A549 (cell line): ENCODE results near the gene DDB1. TPM values are rescaled to one million over a fixed set of nuclear protein-coding genes. Genes with fewer than 3 reads are reported as not detected.

ENCODE experiments used
- ATAC-seq, 2 experiments: fragments of 200-7000 bp in 1 of 2; fragments of >200 bp in 1 of 2; cut with Nextera tagmentation in 1 of 2; cut with Tn5 transposase in 1 of 2; 3 replicates each; pipeline versions ENCODE4 v1.8.0 to v1.9.1; 2018 to 2020; ENCODE audit warnings: mild to moderate bottlenecking in 1 of 2, moderate library complexity in 1 of 2
- CTCF ChIA-PET: fragments of 300-600 bp; sonication (Branson Sonifier 250); formaldehyde crosslinking; extraction: SDS; loops from one replicate; lab custom pipeline; 2021; ENCODE audit warnings: antibody characterized with exemption, inconsistent platforms; lab: Yijun Ruan, JAX
- POLR2A ChIA-PET: fragments of 350-600 bp; formaldehyde crosslinking; extraction: SDS; loops from one replicate; lab custom pipeline; 2021; ENCODE audit warnings: antibody characterized with exemption, inconsistent platforms; lab: Yijun Ruan, JAX
- DNase-seq, 2 experiments: peaks; one replicate each; pipeline versions ENCODE4 v3.0.0 to v3.0.0-alpha.2; 2011 to 2016; ENCODE audit warnings: low read depth in 1 of 2, low spot score in 1 of 2
- FAIRE-seq: peaks from 2 replicates; lab custom pipeline; 2011; peaks lifted over from hg19 to GRCh38; lab: Jason Lieb, UNC
- H3K27ac ChIP-seq, 2 experiments: fragments of >200 bp; sonication (Bioruptor Twin); formaldehyde crosslinking; 3 replicates each; pipeline ENCODE4 v1.5.1; 2016 to 2017
- H3K4me1 ChIP-seq: fragments of >200 bp; sonication (Bioruptor Twin); formaldehyde crosslinking; 3 replicates; pipeline ENCODE4 v1.6.1; 2016
- H3K4me2 ChIP-seq: fragments of >200 bp; sonication (Bioruptor Twin); formaldehyde crosslinking; 3 replicates; pipeline ENCODE4 v1.6.1; 2016
- H3K4me3 ChIP-seq: fragments of >200 bp; sonication (Bioruptor Twin); formaldehyde crosslinking; 3 replicates; pipeline ENCODE4 v1.5.1; 2016
- H3K9me3 ChIP-seq: fragments of >200 bp; sonication (Bioruptor Twin); formaldehyde crosslinking; 3 replicates; pipeline ENCODE4 v1.6.1; 2016
- BCL3 ChIP-seq: fragments of >200 bp; sonication (Bioruptor Twin); formaldehyde crosslinking; IDR thresholded peaks from 3 replicates; pipeline ENCODE4 v1.6.1; 2016
- BHLHE40 ChIP-seq: IDR thresholded peaks from 2 replicates; pipeline ENCODE4 v1.6.1; 2012; ENCODE audit warnings: low read depth, low read length, inconsistent platforms
- CEBPB ChIP-seq, 2 experiments: fragments of >200 bp in 1 of 2; sonication (Bioruptor Twin) in 1 of 2; formaldehyde crosslinking in 1 of 2; IDR thresholded peaks; 2 replicates each; pipeline ENCODE4 v1.6.1; 2012 to 2016
- CHD4 ChIP-seq: fragments of 200-600 bp; sonication (generic); IDR thresholded peaks from 2 replicates; pipeline ENCODE4 v1.6.1; 2016; ENCODE audit warnings: antibody characterized with exemption, mild to moderate bottlenecking, borderline replicate concordance
- EP300 ChIP-seq, 2 experiments: fragments of >200 bp; sonication (Bioruptor Twin); formaldehyde crosslinking; IDR thresholded peaks; 2 replicates in 1 of 2; 3 replicates in 1 of 2; pipeline ENCODE4 v1.6.1; 2016 to 2017
- ESRRA ChIP-seq: fragments of 150-350 bp; IDR thresholded peaks from 2 replicates; pipeline ENCODE4 v1.6.1; 2014; ENCODE audit warnings: mild to moderate bottlenecking, low read length, borderline replicate concordance
- FOSB ChIP-seq: fragments of 250-450 bp; sonication (Bioruptor Pico); IDR thresholded peaks from 2 replicates; pipeline ENCODE4 v1.5.0; 2020; ENCODE audit warnings: mild to moderate bottlenecking, moderate library complexity
- FOSL2 ChIP-seq, 2 experiments: fragments of 450-650 bp in 1 of 2; fragments of >200 bp in 1 of 2; sonication (Bioruptor Twin) in 1 of 2; formaldehyde crosslinking; IDR thresholded peaks; 2 replicates each; pipeline versions ENCODE4 v1.5.0 to v1.6.1; 2016 to 2020; ENCODE audit warnings: mild to moderate bottlenecking in 1 of 2, moderate library complexity in 1 of 2
- HDAC2 ChIP-seq: fragments of 200-600 bp; sonication (generic); IDR thresholded peaks from 2 replicates; pipeline ENCODE4 v1.6.1; 2016
- HOXA7 ChIP-seq: fragments of 250-450 bp; sonication (Bioruptor Pico); IDR thresholded peaks from 2 replicates; pipeline ENCODE4 v1.5.0; 2020; ENCODE audit warnings: mild to moderate bottlenecking, moderate library complexity
- JUNB ChIP-seq: fragments of >200 bp; sonication (Bioruptor Twin); formaldehyde crosslinking; IDR thresholded peaks from 2 replicates; pipeline ENCODE4 v1.6.1; 2016
- MAFK ChIP-seq: fragments of 450-650 bp; IDR thresholded peaks from 2 replicates; pipeline ENCODE4 v1.6.1; 2014; ENCODE audit not compliant: partially characterized antibody
- POLR2A ChIP-seq: IDR thresholded peaks from 2 replicates; pipeline ENCODE4 v1.6.1; 2012; ENCODE audit warnings: mild to moderate bottlenecking, low read length
- POLR2AphosphoS2 ChIP-seq: conservative IDR thresholded peaks from 2 replicates; pipeline ENCODE4 v1.6.1; 2012; ENCODE audit warnings: low read length, improper control_type of control experiment, inconsistent platforms
- RFX5 ChIP-seq: fragments of 450-650 bp; IDR thresholded peaks from 2 replicates; pipeline ENCODE4 v1.7.1; 2014; ENCODE audit warnings: antibody characterized with exemption, mild to moderate bottlenecking, moderate library complexity
- RNF2 ChIP-seq: fragments of 200-600 bp; sonication (generic); IDR thresholded peaks from 2 replicates; pipeline ENCODE4 v1.6.1; 2016; ENCODE audit warnings: low read depth, mild to moderate bottlenecking, antibody characterized with exemption, moderate library complexity, borderline replicate concordance
- SMC3 ChIP-seq: fragments of >200 bp; sonication (Bioruptor Twin); formaldehyde crosslinking; IDR thresholded peaks from 3 replicates; pipeline ENCODE4 v1.6.1; 2018; ENCODE audit warnings: inconsistent platforms
- TFCP2L1 ChIP-seq: fragments of 250-450 bp; sonication (Bioruptor Pico); IDR thresholded peaks from 2 replicates; pipeline ENCODE4 v1.5.0; 2021; ENCODE audit warnings: mild to moderate bottlenecking
- ZC3H11A ChIP-seq: fragments of 450-650 bp; IDR thresholded peaks from 2 replicates; pipeline ENCODE4 v1.6.1; 2014; ENCODE audit warnings: antibody characterized with exemption, mild to moderate bottlenecking
- ZNF302 ChIP-seq: fragments of 250-450 bp; sonication (Bioruptor Pico); IDR thresholded peaks from 2 replicates; pipeline ENCODE4 v1.9.0; 2021; ENCODE audit warnings: inconsistent platforms, mild to moderate bottlenecking, moderate library complexity
- ZSCAN20 ChIP-seq: fragments of 250-450 bp; sonication (Bioruptor Pico); IDR thresholded peaks from 2 replicates; pipeline ENCODE4 v1.8.0; 2022; ENCODE audit warnings: mild to moderate bottlenecking, moderate library complexity
- WGBS: methylation state at CpG from one replicate; pipeline ENCODE4 v1.1.6; 2017; ENCODE audit errors: missing lambda C conversion rate; 5-methylcytosine and 5-hydroxymethylcytosine counted together
- polyA plus RNA-seq, 4 experiments: library from polyadenylated mRNA; depleted of rRNA in 3 of 4; stranded (reverse); fragments of >200 nt; fragmentation: RNase III in 1 of 4; extraction: RNeasy Plus Mini Kit Qiagen cat#74134 plus additional on column Dnase treatment in 1 of 4; gene quantifications; 2 replicates in 3 of 4; 3 replicates in 1 of 4; pipeline ENCODE4 v1.2.3, GENCODE V29; 2011 to 2017
- TF ChIP-seq, protein P1 (sequence below): fragments of >200 bp; sonication (Bioruptor Twin); formaldehyde crosslinking; IDR thresholded peaks from 2 replicates; pipeline ENCODE4 v1.6.1; 2016
- TF ChIP-seq, protein P2 (sequence below): fragments of 200-600 bp; sonication (generic); IDR thresholded peaks from 2 replicates; pipeline ENCODE4 v1.6.1; 2016; ENCODE audit warnings: antibody characterized with exemption, mild to moderate bottlenecking, moderate library complexity

Gene DDB1
- polyA plus RNA-seq, 2 of the 4 experiments (the other 2 are of a cell fraction): 149 to 222 TPM

GRCh38 chr11:61368646-61369045 lies 35.7 kb upstream of the DDB1 start:
- no peak for ATAC-seq
- no peak for DNase-seq
- no peak overlapping the region for H3K27ac ChIP-seq
- no peak overlapping the region for H3K4me3 ChIP-seq
- FAIRE-seq: no peak
- TF ChIP-seq BCL3: no peak
- TF ChIP-seq ESRRA: no peak
- TF ChIP-seq BHLHE40: no peak
- no peak for TF ChIP-seq ZSCAN20 (CRISPR knock-in tag)
- no peak for TF ChIP-seq ZNF302
- no peak for TF ChIP-seq RNF2
- no peak for TF ChIP-seq FOSL2 (IDR thresholded peaks at IDR 0.05)
- TF ChIP-seq FOSL2 (CRISPR knock-in tag; IDR thresholded peaks at IDR 0.05): no peak
- no peak for TF ChIP-seq CHD4
- TF ChIP-seq TFCP2L1 (CRISPR knock-in tag): no peak
- TF ChIP-seq MAFK: no peak
- no peak for TF ChIP-seq POLR2AphosphoS2
- TF ChIP-seq, protein P1, sequence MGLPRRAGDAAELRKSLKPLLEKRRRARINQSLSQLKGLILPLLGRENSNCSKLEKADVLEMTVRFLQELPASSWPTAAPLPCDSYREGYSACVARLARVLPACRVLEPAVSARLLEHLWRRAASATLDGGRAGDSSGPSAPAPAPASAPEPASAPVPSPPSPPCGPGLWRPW: no peak
- TF ChIP-seq RFX5: no peak
- no peak for TF ChIP-seq JUNB
- TF ChIP-seq HOXA7 (CRISPR knock-in tag): no peak
- no peak for TF ChIP-seq FOSB (CRISPR knock-in tag)
- ChIA-PET CTCF (interaction anchor here (1.3 to 33.1 kb wide), 3 partner anchors 17 to 78 kb away, joined by 4 to 521 read pairs (median 368); partner anchors contain the start of genes DDB1, TKFC and TMEM216), POLR2A (no interaction called here)
- H3K9me3 ChIP-seq: 0 out of 3 replicates have a peak, but pooled peaks cover 2% of the 10 kb centered on the region
- peaks cover 2% of the 10 kb centered on the region; the same call in 2 of the 3 replicates for H3K4me1 ChIP-seq
- H3K4me2 ChIP-seq: no peak overlapping the region
- 95% methylated on average over 7 of the region's 7 CpGs for WGBS

DNA sequence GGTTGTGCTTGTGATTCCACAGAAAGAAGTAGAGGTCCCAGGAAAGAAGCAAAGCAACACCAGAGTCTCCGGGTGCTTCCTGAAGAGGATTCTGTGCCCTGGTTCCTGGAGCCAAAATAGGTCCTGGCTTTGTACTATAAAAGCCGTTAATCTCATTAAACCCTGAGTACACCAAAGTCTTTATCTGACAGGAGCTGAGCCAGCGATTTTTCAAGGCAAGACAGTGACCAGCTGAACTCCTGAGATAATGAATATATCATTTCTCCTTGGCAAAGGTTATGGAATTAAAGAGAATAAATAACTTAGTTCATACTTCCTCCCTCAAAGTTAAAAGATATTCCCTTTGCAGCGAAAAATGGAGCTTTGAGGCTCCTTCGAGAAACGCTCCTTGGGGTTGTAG lies 34.5 kb upstream of the DDB1 start:
- no peak for TF ChIP-seq CEBPB (IDR thresholded peaks at IDR 0.05)
- TF ChIP-seq MAFK: peak; percentile 54
- DNase-seq (no peak), ATAC-seq (no peak), FAIRE-seq (no peak)
- Histone ChIP-seq H3K4me2 (no peak overlapping the region), H3K4me3 (no peak overlapping the region), H3K9me3 (0 out of 3 replicates have a peak, but pooled peaks cover under 1% of the 10 kb centered on the region), H3K4me1 (peaks cover 7% of the 10 kb centered on the region; the same call in 2 of the 3 replicates), H3K27ac (no peak overlapping the region)
- WGBS: 94% methylated on average over 6 of the region's 6 CpGs
- POLR2A ChIA-PET: interaction anchor here (1.7 kb wide), 1 partner anchor 7 kb away, joined by 13 read pairs; no protein-coding TSS in a partner anchor
- CTCF ChIA-PET: interaction anchor here (1.5 to 33.1 kb wide), 3 partner anchors 10 to 29 kb away, joined by 4 to 521 read pairs (median 368); partner anchors contain the start of genes DDB1, TKFC and TMEM216

DNA sequence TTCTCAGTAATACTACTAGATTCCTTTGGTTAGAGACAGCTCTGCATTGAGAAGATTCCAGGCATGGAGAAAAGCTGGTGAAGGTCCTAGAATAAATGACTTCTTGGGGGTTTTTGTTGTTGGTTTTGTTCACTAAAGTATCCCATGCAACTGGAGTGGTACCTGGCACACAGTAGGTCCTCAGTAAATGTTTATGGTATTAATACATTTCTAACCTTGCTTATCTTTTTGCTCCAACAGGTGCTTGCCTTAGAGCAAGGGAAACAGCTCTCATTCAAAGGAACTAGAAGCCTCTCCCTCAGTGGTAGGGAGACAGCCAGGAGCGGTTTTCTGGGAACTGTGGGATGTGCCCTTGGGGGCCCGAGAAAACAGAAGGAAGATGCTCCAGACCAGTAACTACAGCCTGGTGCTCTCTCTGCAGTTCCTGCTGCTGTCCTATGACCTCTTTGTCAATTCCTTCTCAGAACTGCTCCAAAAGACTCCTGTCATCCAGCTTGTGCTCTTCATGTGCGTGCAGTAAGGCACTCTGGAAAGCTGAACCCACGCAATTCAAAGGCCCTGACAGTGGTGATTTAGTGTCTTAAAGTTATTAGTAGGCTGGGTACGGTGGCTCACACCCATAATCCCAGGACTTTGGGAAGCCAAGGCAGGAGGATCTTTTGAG lies 31.2 kb upstream of the DDB1 start:
- H3K4me1 ChIP-seq: peaks cover 15% of the 10 kb centered on the region; the same call in 2 of the 3 replicates
- no peak for ATAC-seq
- no peak for DNase-seq
- ChIA-PET CTCF (interaction anchor here (1.0 to 33.1 kb wide), 5 partner anchors 10 to 26 kb away, joined by 4 to 521 read pairs (median 21); partner anchors contain the start of genes DDB1, TKFC and TMEM216), POLR2A (interaction anchor here (0.5 to 3.4 kb wide), 2 partner anchors 9 to 21 kb away, joined by 3 to 32 read pairs; no protein-coding TSS in a partner anchor)
- H3K27ac ChIP-seq: no peak overlapping the region
- H3K9me3 ChIP-seq: no peaks in the 10 kb centered on the region
- WGBS: 95% methylated on average over 5 of the region's 5 CpGs
- no peak overlapping the region for H3K4me3 ChIP-seq
- FAIRE-seq: no peak
- H3K4me2 ChIP-seq: no peak overlapping the region; the same call in 2 of the 3 replicates
- TF ChIP-seq HDAC2 (no peak), RFX5 (no peak), SMC3 (no peak), CEBPB (IDR thresholded peaks at IDR 0.05) (no peak), EP300 (IDR thresholded peaks at IDR 0.05) (no peak), POLR2A (no peak), ZC3H11A (no peak)
- TF ChIP-seq, protein P2, sequence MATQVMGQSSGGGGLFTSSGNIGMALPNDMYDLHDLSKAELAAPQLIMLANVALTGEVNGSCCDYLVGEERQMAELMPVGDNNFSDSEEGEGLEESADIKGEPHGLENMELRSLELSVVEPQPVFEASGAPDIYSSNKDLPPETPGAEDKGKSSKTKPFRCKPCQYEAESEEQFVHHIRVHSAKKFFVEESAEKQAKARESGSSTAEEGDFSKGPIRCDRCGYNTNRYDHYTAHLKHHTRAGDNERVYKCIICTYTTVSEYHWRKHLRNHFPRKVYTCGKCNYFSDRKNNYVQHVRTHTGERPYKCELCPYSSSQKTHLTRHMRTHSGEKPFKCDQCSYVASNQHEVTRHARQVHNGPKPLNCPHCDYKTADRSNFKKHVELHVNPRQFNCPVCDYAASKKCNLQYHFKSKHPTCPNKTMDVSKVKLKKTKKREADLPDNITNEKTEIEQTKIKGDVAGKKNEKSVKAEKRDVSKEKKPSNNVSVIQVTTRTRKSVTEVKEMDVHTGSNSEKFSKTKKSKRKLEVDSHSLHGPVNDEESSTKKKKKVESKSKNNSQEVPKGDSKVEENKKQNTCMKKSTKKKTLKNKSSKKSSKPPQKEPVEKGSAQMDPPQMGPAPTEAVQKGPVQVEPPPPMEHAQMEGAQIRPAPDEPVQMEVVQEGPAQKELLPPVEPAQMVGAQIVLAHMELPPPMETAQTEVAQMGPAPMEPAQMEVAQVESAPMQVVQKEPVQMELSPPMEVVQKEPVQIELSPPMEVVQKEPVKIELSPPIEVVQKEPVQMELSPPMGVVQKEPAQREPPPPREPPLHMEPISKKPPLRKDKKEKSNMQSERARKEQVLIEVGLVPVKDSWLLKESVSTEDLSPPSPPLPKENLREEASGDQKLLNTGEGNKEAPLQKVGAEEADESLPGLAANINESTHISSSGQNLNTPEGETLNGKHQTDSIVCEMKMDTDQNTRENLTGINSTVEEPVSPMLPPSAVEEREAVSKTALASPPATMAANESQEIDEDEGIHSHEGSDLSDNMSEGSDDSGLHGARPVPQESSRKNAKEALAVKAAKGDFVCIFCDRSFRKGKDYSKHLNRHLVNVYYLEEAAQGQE: no peak
